Activated CD4-positive, CD25-positive, alpha-beta regulatory T cell (primary cell): ENCODE data around the gene WHRN.

ENCODE experiments used
- DNase-seq, 4 experiments: peaks; one replicate each; lab custom pipeline; 2025; lab: John Stamatoyannopoulos, UW

Gene WHRN

DNA sequence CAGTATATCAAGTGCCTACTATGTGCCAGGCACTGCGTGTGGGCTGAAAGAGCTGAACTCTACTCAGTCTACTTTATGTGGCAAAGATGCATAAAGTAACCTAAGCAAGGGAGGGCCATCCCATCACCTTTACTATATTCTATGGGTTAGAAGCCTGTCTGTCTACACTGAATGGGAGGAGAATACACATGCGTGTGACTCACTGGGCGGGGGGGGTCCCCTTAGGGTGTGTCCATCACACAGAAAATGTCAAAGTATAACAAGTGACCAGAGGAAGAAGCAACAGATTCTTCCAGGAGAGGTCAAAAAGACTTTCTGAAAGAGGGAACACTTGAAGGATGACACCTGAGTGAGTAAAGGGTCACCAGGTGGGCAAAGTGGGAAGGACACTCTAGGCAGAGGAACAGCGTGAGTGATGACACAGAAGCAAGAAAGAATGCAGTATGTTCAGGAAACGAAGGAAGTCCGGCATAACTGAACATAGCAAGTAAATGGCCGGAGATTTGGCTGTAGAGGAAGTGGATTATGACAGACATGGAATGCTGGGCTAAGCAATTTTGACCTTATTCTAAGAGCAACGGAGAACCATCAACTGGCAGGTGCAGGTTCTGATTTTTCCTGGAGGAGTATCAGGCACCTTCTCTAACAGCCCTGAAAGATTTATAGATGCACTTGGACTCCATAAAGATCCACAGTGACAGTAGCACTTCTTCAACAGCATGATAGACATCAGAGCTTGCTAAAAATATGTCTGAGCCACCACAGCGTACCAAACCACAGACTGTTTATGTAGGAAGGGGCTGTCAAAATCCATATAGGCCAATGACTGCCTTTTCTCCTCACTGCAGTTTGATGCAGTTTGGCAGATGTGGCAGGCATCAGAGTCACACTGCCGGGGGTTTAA, 8.0 kb upstream of the WHRN start:
- no peak for DNase-seq

DNA sequence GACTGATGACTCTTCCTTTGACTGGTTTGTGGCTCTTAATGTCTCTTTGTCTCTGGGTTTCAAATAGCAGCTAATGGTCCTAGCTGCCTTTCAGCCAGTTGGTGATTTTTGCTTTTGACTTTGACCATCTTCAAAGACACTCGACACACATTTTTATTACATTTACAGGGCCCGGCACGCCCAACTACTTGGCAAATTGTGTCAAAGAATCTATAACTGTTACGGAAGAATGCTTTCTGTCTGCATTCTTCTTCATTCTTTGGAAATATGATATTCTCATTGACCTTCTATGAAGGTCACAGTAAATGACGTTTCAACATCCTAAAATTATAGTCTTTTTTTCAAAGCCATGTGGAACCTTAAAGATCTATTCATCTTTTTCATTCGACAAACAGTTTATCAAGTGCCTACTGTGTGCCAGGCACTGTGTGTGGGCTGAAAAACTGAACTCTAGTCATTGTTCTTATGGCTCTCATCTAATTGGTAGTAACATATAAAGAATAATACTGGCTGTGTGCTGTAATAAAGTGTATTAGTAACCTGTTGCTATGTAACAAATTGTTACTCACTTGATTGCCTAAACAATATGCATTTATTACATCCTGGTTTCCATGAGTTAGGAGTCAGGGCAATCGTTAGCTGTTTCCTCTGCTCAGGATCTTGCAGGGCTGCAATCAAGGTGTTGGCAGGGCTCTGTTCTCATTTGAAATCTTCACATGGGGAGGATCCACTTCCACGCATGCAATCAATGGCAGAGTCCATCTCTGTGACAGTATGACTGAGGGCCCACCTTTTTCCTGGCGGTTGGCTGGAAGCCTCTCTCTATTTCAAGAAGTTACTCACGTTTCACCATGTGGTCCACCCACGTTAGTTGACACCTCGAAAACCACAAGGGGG, 7.0 kb upstream of the WHRN start:
- no peak for DNase-seq

DNA sequence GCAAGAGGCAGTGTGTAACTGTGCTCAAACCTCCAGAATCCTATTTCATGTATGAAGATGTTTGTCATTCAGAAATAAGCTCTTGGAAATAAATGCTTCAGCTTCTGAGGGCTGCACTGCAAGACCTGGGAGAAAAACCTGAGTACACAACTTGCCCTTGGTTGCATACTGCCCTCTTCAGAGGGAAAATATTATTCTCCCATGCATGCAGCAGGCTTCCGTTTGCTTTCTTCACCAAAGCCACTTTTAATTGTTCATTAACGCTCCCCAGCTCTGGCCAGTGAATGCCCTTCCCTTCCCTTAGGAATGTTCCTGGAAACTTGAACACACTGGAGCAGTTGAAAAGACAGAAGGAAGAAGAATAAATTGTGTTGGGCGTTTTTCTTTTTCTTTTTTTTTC, 2.5 kb upstream of the WHRN start:
- DNase-seq: no peak

- no peak for DNase-seq
These were observed 763 bp upstream of the WHRN start for GRCh38 chr9:114506082-114506390.

GRCh38 chr9:114504341-114505186, 709 bp downstream of the WHRN start:
- DNase-seq: peak in 3 of 4 experiments; percentile 13 to 36 (median 30)

- no peak for DNase-seq
These were observed 1.5 kb downstream of the WHRN start for GRCh38 chr9:114503522-114504340.

- DNase-seq: no peak
These were observed 2.3 kb downstream of the WHRN start for GRCh38 chr9:114503009-114503408.

- no peak for DNase-seq
These were observed 3.2 kb downstream of the WHRN start for GRCh38 chr9:114501796-114502682.

DNA sequence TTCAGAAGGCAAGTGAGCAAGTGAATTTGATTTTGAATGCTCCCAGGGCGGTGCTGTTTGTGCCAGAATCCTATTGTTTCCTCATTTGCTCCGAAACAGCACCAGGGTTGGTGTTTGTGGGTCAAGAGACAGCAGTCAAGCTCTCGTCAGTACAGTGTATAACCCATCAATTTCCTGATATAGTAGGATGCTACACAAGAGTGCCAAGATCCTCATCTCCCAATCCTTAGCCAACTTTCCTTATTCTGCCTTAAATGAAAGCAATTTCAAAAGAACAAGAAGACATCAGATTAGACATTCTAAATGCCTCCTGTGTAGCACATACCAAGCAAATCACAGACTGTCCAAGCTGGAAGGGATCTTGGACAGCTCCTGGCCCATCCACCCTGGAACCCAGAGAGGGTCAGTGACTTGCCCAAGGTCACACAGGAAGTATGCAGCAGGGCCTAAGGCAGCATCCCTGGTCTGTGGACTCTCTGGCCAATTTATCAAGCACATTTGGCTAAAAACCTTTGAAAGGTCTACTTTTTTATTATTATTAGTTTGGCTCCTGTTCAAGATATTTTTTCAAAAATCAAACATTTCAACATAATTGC, 4.5 kb downstream of the WHRN start:
- no peak for DNase-seq

DNA sequence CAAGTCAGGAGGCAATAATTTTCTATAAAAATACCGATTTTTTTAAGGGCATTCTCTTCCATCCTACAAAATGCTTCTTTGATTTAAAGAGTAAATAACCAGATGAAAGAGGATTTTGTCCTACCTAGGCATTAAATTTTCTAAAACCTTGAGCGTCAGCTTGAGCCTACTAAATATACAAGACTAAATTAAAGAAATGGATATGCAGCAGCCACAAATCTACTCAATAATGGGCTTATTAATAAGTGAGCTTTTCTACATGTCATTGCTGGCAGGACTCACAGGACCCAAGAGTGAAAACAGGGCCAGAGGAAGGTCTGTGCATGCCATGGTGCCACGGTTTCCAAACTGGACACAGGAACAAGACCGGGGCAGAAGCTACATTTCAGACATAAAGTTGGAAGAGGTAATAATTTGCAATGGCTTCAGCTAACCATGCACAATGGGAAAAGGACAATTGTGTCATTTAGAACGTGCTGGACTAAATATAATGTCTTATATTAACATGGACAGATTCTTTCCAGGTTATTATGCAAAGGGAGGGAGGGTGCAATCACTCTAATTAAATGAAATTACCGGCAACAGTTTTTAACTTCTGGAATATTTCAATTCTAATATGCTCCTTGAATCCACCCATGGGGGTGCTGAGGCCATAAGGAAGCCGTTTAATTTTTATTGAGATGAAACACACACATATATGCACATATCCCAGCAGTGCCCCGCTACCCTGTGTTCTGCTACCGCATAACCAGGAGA, 5.2 kb downstream of the WHRN start:
- no peak for DNase-seq

DNA sequence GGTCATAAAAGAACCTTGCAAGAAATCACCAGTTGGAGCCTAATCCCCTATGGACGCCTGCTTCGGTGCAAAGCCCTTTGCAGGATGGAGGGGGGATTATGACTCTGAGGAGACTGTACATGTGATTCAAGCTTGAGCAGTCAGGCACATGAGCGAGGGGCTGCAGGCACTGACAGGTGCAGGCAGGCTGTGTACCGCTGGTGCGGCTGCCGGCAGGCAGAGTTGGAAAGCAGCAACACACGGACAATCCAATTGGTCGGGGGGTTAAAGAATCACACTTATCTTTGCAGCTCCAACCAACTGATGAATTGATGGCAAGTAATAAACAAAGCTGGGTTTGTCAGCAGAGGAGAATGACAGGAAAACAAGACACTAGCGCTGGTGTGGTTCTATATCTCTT, 5.7 kb downstream of the WHRN start:
- no peak for DNase-seq

DNA sequence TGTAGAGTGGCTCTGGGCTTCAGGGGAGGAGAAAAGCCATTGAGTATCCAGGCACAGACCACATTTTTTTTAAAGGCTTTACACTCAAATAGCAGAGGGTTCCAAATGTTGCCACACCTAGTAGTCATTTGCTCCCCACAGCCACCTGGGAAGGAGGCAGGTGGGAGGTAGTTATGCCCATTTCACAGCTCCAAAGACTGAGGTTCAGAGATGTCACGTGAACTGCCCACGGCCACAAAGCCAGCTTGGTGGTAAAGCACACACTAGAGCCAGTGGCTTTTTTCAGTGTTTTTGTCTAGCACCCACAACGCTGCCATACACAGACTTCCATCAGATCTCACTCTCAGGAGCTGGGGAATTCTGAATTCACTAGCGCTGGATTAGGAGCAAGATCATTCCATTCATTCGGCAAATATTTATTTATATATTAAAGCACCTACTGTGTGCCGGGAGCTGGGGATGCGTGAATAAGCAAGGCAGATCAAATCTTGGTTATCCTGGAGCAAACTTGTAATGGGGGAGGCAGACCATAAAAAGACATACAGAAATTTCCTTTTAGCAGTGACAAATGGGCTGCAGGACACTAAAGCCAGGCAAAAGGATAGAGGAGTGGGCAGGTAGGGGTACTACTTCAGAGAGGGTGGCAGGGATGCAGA, 7.4 kb downstream of the WHRN start:
- no peak for DNase-seq

DNA sequence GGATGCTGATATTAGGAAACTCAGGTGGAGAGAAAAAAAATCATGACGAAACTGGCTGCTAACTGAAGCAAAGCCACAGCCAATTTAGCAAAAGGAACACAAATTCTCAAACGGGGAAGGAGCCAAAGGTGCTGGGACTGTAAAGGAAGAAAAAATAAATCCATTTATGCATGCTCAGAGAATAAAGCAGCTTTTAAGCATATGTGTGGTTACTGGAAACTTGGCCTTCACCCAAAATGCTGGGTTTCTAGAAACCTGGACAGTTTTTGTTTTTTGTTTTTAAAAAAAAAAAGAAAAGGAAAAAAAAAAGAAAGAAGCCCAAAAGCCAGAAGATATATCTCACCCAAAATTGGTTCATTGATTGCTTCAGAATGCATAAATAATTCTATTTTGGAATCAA, 8.0 kb downstream of the WHRN start:
- no peak for DNase-seq

GRCh38 chr9:114496011-114496410, 9.3 kb downstream of the WHRN start:
- no peak for DNase-seq

DNA sequence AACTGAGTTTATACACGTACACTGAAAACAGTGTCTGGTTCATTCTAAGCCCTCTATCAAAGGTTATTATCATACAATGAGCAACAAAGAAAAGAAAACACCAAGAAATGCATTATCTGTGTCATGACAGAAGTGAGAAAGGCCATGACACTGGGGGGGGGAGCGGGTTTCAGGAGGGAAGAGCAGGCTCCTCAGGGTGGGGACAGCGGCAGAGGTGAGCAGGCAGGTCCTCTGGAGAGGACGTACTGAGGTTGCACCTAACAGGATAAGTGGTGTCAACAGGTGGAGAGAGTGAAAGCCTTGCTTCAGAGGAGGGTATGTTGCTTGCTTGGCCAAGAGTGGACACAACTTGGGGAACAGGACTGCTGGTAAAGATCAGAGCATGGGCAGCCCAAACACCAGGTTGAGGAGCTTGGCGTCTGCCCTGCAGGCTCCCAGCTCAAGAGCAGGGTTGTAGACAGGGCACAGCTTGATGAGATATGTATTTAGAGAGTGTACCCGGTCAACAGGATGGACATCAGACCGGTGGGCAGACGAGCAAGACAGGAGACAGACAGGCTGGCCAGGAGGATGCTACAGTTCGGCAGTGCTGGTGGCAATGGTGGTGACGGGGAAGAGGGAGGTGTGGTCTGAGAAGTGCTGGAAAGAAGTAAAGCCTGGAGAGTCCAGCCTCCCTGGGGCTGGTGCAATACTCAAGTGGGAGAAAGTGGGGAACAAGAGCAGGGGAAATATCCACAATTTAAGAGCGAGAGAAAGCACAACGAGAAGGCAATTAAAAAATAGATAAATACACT, 10.3 kb downstream of the WHRN start:
- DNase-seq: no peak

DNA sequence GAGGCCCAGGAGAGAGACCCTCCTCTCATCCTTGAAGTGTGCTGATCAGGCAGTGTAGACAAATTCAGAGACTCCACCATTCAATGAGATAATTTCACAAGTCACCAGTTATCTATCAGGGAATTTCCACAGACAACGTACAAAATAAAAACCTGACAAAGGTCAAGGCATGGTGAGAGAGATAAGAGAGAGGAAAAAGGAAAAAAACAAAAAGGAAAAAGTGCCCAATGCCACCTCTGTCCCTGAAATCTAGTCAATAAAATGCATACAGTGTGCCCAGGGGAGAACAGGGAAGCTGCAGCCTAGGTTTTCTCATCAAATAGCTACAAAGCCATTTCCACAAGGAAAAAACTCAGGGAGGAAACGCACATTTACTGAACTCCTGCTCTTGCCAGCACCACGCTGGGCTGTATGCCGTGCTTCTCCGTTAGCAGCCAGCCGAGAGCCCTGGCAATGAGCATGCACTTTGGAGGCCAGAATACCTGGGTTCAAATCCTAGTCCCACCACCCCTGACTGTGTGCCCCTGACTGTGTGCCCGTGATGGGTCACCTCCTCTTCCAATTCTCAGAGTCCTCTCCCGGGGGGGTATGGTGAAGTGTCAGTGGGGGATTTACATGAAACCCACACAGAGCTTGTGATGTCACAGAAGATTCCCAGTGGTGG, 11.6 kb downstream of the WHRN start:
- DNase-seq: no peak

GRCh38 chr9:114492991-114493390, 12.3 kb downstream of the WHRN start:
- no peak for DNase-seq
